Stomach smooth muscle (tissue), 2 donors: ENCODE data around the gene TNIP2.

Source experiments
- H3K27ac ChIP-seq: one replicate; pipeline ENCODE4 v1.7.0; 2013; ENCODE audit warnings: mild to moderate bottlenecking, low read length, inconsistent platforms
- H3K27me3 ChIP-seq, 2 donors: one replicate each; pipeline ENCODE4 v1.7.0; 2013; ENCODE audit warnings: low read length in 2 of 2; ENCODE audit not compliant: insufficient read depth in 2 of 2, control insufficient read depth in 1 of 2
- H3K36me3 ChIP-seq, 2 donors: one replicate each; pipeline ENCODE4 v1.7.0; 2013; ENCODE audit warnings: low read length in 2 of 2; ENCODE audit not compliant: control insufficient read depth in 2 of 2, insufficient read depth in 2 of 2
- H3K4me1 ChIP-seq: one replicate; pipeline ENCODE4 v1.7.0; 2013; ENCODE audit warnings: low read length; ENCODE audit not compliant: control insufficient read depth, insufficient read depth
- H3K4me3 ChIP-seq, 2 donors: one replicate each; pipeline ENCODE4 v1.7.0; 2013; ENCODE audit warnings: low read length in 2 of 2
- H3K9ac ChIP-seq, 2 donors: one replicate each; pipeline ENCODE4 v1.7.0; 2013; ENCODE audit warnings: low read length in 2 of 2, mild to moderate bottlenecking in 1 of 2
- H3K9me3 ChIP-seq, 2 donors: one replicate each; pipeline ENCODE4 v1.7.0; 2013; ENCODE audit warnings: low read length in 2 of 2; ENCODE audit not compliant: control insufficient read depth in 2 of 2
- donor health status: healthy.
- donor health status: Pancreatic carcinoma.

TNIP2 gene

DNA sequence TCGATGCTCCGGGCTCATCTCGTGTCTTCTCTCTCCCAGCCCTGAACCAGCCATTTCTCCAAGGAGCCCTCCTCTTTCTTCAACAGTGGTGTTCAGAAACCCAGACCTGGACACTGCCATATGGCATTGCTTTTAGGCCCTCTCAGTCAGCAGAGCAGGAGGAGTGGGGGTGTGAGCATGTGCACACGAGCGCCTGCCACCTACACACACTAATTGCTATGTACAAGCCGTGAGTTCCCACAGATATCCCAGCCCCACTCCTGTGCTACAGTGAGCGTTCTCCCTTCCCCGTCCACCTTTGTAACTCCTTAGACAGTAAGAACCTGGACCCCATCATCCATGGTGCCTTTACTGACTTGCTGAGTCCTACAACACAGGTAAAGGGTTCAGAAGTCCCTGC, 53.8 kb downstream of the TNIP2 start:
- Histone ChIP-seq H3K36me3 (peaks cover 40 to 46% of the 10 kb centered on the region in 2 donors), H3K27ac (no peak overlapping the region), H3K27me3 (no peaks in the 10 kb centered on the region), H3K4me1 (no peaks in the 10 kb centered on the region), H3K9ac (no peak overlapping the region), H3K9me3 (no peaks in the 10 kb centered on the region), H3K4me3 (no peak overlapping the region)

GRCh38 chr4:2700031-2700430, 56.1 kb downstream of the TNIP2 start:
- Histone ChIP-seq H3K36me3 (peaks cover 59 to 63% of the 10 kb centered on the region in 2 donors), H3K27me3 (no peaks in the 10 kb centered on the region)

GRCh38 chr4:2699534-2699933, 56.6 kb downstream of the TNIP2 start:
- Histone ChIP-seq H3K9me3 (no peaks in the 10 kb centered on the region), H3K36me3 (peaks cover 64 to 67% of the 10 kb centered on the region in 2 donors), H3K27ac (no peak overlapping the region), H3K4me1 (no peaks in the 10 kb centered on the region), H3K27me3 (no peaks in the 10 kb centered on the region), H3K9ac (no peak overlapping the region), H3K4me3 (no peak overlapping the region)

More at GRCh38 chr4:2700031-2700430, 56.1 kb downstream of the TNIP2 start:
- H3K27ac ChIP-seq, result no peak overlapping the region
- H3K4me3 ChIP-seq, result no peak overlapping the region
- H3K4me1 ChIP-seq, result no peaks in the 10 kb centered on the region
- H3K9me3 ChIP-seq, result no peaks in the 10 kb centered on the region
- H3K9ac ChIP-seq, result no peak overlapping the region

DNA sequence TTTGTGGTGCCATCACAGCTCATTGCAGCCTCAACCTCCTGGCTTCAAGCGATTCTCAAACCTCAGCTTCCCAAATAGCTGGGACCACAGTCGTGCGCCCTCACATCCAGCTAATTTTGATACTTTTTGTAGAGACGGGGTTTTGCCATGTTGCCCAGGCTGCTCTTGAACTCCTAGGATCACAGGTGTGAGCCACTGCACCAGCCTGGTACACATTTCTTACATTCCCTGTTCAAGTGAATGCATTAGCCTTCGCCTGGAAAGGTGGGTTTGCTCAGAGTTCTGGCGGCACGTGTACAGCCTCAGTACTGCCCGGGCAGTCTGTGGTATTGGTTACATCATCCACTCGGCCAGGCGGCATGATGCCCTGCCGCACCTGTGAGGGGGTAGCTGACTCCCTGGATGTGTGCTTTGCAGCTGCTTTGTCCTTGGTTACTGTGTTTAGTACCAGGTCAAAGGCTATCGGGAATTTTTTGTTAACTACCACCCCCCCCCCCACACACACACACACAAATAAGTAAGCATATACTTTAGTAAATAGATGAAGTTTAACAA, 57.1 kb downstream of the TNIP2 start:
- H3K4me3 ChIP-seq, result no peak overlapping the region
- no peak overlapping the region for H3K27ac ChIP-seq
- peaks cover 67 to 69% of the 10 kb centered on the region in 2 donors for H3K36me3 ChIP-seq
- no peaks in the 10 kb centered on the region for H3K9me3 ChIP-seq
- H3K9ac ChIP-seq, result no peak overlapping the region
- H3K27me3 ChIP-seq, result no peaks in the 10 kb centered on the region
- no peaks in the 10 kb centered on the region for H3K4me1 ChIP-seq

DNA sequence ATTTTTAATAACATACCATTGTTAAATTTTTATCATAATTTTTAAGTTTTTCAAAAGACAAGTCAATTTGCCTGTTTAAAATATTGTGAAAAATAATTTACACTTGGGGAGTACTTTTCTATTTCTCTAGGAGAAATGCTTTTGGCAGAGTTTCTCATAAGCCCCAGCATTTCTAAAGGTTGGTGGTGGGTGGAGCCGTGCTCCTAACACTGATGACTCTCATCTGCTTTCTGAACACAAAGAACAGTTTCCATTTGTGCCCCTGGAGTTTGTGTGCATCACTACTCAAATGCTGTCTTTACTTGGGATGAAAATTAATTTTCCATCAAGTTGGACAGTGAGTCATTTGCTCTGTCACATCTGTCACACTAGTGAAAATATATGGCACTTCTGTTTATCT, 57.6 kb downstream of the TNIP2 start:
- no peaks in the 10 kb centered on the region for H3K9me3 ChIP-seq
- peaks cover 69 to 72% of the 10 kb centered on the region in 2 donors for H3K36me3 ChIP-seq
- no peak overlapping the region for H3K27ac ChIP-seq

GRCh38 chr4:2697995-2698414, 58.1 kb downstream of the TNIP2 start:
- Histone ChIP-seq H3K4me1 (no peaks in the 10 kb centered on the region), H3K27me3 (no peaks in the 10 kb centered on the region), H3K36me3 (peaks cover 69 to 70% of the 10 kb centered on the region in 2 donors), H3K4me3 (no peak overlapping the region), H3K9me3 (no peaks in the 10 kb centered on the region), H3K27ac (no peak overlapping the region), H3K9ac (no peak overlapping the region)

More for the DNA sequence above, 57.6 kb downstream of the TNIP2 start:
- Histone ChIP-seq H3K4me1 (no peaks in the 10 kb centered on the region), H3K27me3 (no peaks in the 10 kb centered on the region), H3K4me3 (no peak overlapping the region), H3K9ac (no peak overlapping the region)

DNA sequence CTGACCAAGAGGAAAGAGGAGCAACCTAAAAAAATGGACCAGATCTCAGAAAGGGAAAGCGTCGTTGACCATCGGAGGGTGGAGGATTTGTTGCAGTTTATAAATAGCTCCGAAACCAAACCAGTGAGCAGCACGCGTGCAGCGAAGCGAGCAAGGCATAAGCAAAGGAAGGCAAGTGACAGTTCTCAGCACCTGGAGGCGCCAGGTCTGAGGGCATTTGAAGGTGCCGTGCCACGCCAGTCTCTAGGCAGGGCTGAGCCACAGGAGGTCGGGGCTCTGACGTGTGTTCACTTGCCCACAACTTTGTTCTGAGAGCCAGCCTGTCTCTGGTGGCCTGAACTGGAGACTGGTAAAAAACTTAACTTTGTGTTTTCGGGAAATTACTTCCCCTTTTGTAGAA, 59.7 kb downstream of the TNIP2 start:
- Histone ChIP-seq H3K4me1 (no peaks in the 10 kb centered on the region), H3K36me3 (peaks cover 69 to 78% of the 10 kb centered on the region in 2 donors)

DNA sequence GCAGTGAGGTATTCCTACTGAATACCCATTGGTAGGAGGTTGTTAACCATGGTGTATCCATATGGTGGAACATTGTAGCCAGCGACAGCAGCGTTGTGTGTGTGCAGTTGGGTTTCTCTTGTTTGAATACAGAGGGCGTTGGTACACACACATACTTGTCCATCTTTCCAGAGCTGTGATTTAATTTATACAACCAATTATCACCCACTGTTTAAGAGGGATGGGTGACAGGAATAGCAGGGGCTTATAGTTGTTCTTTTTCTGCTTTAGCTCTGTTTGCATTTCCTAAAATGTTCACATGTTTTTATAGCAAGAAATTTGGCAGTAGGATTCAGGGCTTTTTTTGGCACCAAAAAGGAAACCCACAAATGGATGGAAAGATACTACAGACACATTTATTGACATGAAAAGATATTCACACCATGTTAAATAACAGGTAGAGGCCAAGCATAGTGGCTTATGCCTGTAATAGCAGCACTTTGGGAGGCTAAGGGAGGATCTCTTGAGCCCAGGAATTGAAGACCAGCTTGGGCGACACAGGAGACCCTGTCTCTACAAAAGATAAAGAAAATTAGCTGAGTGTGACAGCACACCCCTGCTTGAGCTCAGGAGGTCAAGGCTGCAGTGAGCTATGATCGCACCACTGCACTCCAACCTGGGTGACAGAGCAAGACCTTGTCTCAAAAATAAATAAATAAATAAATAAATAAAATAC, 60.6 kb downstream of the TNIP2 start:
- H3K27me3 ChIP-seq, result no peaks in the 10 kb centered on the region
- no peaks in the 10 kb centered on the region for H3K4me1 ChIP-seq
- no peaks in the 10 kb centered on the region for H3K9me3 ChIP-seq
- peaks cover 75 to 86% of the 10 kb centered on the region in 2 donors for H3K36me3 ChIP-seq
- no peak overlapping the region for H3K4me3 ChIP-seq
- H3K9ac ChIP-seq, result no peak overlapping the region
- H3K27ac ChIP-seq, result no peak overlapping the region

More for the DNA sequence above, 59.7 kb downstream of the TNIP2 start:
- H3K9ac ChIP-seq, result no peak overlapping the region
- no peak overlapping the region for H3K4me3 ChIP-seq
- H3K9me3 ChIP-seq, result no peaks in the 10 kb centered on the region
- H3K27me3 ChIP-seq, result no peaks in the 10 kb centered on the region
- no peak overlapping the region for H3K27ac ChIP-seq

GRCh38 chr4:2694691-2695090, 61.4 kb downstream of the TNIP2 start:
- Histone ChIP-seq H3K36me3 (peaks cover 73 to 87% of the 10 kb centered on the region in 2 donors), H3K27ac (no peak overlapping the region), H3K9ac (no peak overlapping the region), H3K4me1 (no peaks in the 10 kb centered on the region), H3K27me3 (no peaks in the 10 kb centered on the region), H3K9me3 (no peaks in the 10 kb centered on the region), H3K4me3 (no peak overlapping the region)

- H3K27ac ChIP-seq, result no peak overlapping the region
- no peaks in the 10 kb centered on the region for H3K9me3 ChIP-seq
- no peaks in the 10 kb centered on the region for H3K4me1 ChIP-seq
- peaks cover 69 to 74% of the 10 kb centered on the region in 2 donors for H3K36me3 ChIP-seq
- H3K9ac ChIP-seq, result no peak overlapping the region
- H3K27me3 ChIP-seq, result no peaks in the 10 kb centered on the region
- no peak overlapping the region for H3K4me3 ChIP-seq
Observed at GRCh38 chr4:2691952-2692435, 64.1 kb downstream of the TNIP2 start.
